Vagina (tissue), 2 donors: Measurements from ENCODE around the gene USP6NL.
"Not testable (repeated sequence)": the region's sequence is repeated elsewhere in the genome, so short reads cannot be mapped to it uniquely, and the experiment has no call there.

Experiments
- POLR2A ChIP-seq, 2 donors: fragments of 450-650 bp; IDR thresholded peaks; one replicate each; pipeline ENCODE4 v1.6.1; 2017; ENCODE audit warnings: antibody characterized with exemption in 2 of 2, mild to moderate bottlenecking in 2 of 2, moderate library complexity in 2 of 2
- TF ChIP-seq, protein P1 (sequence below), 3 experiments: fragments of 450-650 bp in 2 of 3; fragments of 200-600 bp in 1 of 3; sonication (generic) in 1 of 3; IDR thresholded peaks; one replicate each; pipeline ENCODE4 v1.5.1; 2017 to 2019; ENCODE audit warnings: antibody characterized with exemption in 3 of 3, mild to moderate bottlenecking in 2 of 3, moderate library complexity in 2 of 3

DNA sequence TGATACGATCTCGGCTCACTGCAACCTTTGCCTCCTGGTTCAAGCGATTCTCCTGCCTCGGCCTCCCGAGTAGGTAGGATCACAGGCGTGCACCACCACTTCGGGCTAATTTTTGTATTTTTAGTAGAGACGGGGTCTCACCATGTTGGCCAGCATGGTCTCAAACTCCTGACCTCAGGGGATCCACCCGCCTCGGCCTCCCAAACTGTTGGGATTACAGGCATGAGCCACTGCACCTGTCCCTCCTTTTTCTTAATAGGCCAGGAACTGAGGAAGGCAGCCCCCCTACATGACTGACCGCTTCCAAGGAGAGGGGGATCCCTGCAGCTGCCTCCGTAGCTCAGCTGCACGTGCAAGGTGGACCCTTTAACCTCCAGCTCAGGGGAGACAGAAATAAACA is 175.0 kb downstream of the USP6NL start:
- TF ChIP-seq, protein P1, sequence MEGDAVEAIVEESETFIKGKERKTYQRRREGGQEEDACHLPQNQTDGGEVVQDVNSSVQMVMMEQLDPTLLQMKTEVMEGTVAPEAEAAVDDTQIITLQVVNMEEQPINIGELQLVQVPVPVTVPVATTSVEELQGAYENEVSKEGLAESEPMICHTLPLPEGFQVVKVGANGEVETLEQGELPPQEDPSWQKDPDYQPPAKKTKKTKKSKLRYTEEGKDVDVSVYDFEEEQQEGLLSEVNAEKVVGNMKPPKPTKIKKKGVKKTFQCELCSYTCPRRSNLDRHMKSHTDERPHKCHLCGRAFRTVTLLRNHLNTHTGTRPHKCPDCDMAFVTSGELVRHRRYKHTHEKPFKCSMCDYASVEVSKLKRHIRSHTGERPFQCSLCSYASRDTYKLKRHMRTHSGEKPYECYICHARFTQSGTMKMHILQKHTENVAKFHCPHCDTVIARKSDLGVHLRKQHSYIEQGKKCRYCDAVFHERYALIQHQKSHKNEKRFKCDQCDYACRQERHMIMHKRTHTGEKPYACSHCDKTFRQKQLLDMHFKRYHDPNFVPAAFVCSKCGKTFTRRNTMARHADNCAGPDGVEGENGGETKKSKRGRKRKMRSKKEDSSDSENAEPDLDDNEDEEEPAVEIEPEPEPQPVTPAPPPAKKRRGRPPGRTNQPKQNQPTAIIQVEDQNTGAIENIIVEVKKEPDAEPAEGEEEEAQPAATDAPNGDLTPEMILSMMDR (IDR thresholded peaks at IDR 0.05), result not testable (repeated sequence)
- not testable (repeated sequence) for TF ChIP-seq POLR2A (IDR thresholded peaks at IDR 0.05)
